HK-2 (cell line): ENCODE results near the gene COPRS.
A peak's percentile ranks its signal among the peaks of the same experiment; 100 is the strongest.

Experiments used
- DNase-seq: peaks from one replicate; pipeline ENCODE4 v3.0.0-alpha.2; 2018; ENCODE audit not compliant: unreplicated experiment

Gene COPRS

GRCh38 chr17:31858642-31859486 lies at the start of gene COPRS:
COPRS (minus strand) TSS chr17:31859244; CDS start chr17:31859199, 45 bp downstream.
- peak; percentile 92 for DNase-seq

GRCh38 chr17:31908386-31908785 lies 49.3 kb upstream of the COPRS start:
- no peak for DNase-seq

- no peak for DNase-seq
Measured at GRCh38 chr17:31907342-31907962, 48.4 kb upstream of the COPRS start.

- DNase-seq: no peak
Measured at GRCh38 chr17:31903401-31903800, 44.4 kb upstream of the COPRS start.

GRCh38 chr17:31902693-31903092 lies 43.6 kb upstream of the COPRS start:
- no peak for DNase-seq

- DNase-seq: peak; percentile 4
Measured at GRCh38 chr17:31900877-31901276, 41.8 kb upstream of the COPRS start.

- DNase-seq: no peak
Measured at GRCh38 chr17:31888124-31888523, 29.1 kb upstream of the COPRS start.

GRCh38 chr17:31882571-31882970 lies 23.5 kb upstream of the COPRS start:
- DNase-seq: no peak

GRCh38 chr17:31880311-31880710 lies 21.3 kb upstream of the COPRS start:
- no peak for DNase-seq

- no peak for DNase-seq
Measured at GRCh38 chr17:31878703-31879073, 19.6 kb upstream of the COPRS start.

GRCh38 chr17:31877911-31878702 lies 19.1 kb upstream of the COPRS start:
- no peak for DNase-seq

GRCh38 chr17:31877341-31877740 lies 18.3 kb upstream of the COPRS start:
- no peak for DNase-seq

- DNase-seq: no peak
Measured at GRCh38 chr17:31875081-31875480, 16.0 kb upstream of the COPRS start.

- DNase-seq: no peak
Measured at GRCh38 chr17:31869797-31870568, 10.9 kb upstream of the COPRS start.

GRCh38 chr17:31869031-31869430 lies 10.0 kb upstream of the COPRS start:
- DNase-seq: no peak

- no peak for DNase-seq
Measured at GRCh38 chr17:31859487-31860008, 504 bp upstream of the COPRS start.

- no peak for DNase-seq
Measured at GRCh38 chr17:31857920-31858641, 963 bp downstream of the COPRS start.

GRCh38 chr17:31856750-31857149 lies 2.3 kb downstream of the COPRS start:
- no peak for DNase-seq

GRCh38 chr17:31854672-31855071 lies 4.4 kb downstream of the COPRS start:
- DNase-seq: no peak

GRCh38 chr17:31853911-31854470 lies 5.1 kb downstream of the COPRS start:
- DNase-seq: no peak

GRCh38 chr17:31845291-31845690 lies 13.8 kb downstream of the COPRS start:
- DNase-seq: no peak
